PFSK-1 (cell line): ENCODE data around the gene DCC.

Experiments
- FOXP2 ChIP-seq: optimal IDR thresholded peaks from 2 replicates; pipeline ENCODE3; 2011; ENCODE audit warnings: borderline replicate concordance, control low read depth, inconsistent platforms; ENCODE audit not compliant: insufficient read depth; ENCODE audit errors: extremely low read length, extremely low read depth
- POLR2AphosphoS5 ChIP-seq: IDR thresholded peaks from 2 replicates; pipeline ENCODE4 v1.6.1; 2012; ENCODE audit warnings: low read depth, mild to moderate bottlenecking, control low read depth, low read length, moderate library complexity
- SIN3A ChIP-seq: IDR thresholded peaks from 2 replicates; pipeline ENCODE4 v1.6.1; 2012; ENCODE audit warnings: mild to moderate bottlenecking, low read length, moderate library complexity, borderline replicate concordance; ENCODE audit not compliant: insufficient read depth
- TAF1 ChIP-seq: IDR thresholded peaks from 2 replicates; pipeline ENCODE4 v1.6.1; 2012; ENCODE audit warnings: low read length, control low read depth, borderline replicate concordance; ENCODE audit not compliant: insufficient read depth
- TF ChIP-seq, protein P1 (sequence below), 2 experiments: IDR thresholded peaks; 2 replicates each; pipeline versions ENCODE4 v1.6.1 to v1.8.0; 2011 to 2012; ENCODE audit warnings: low read depth in 2 of 2, low read length in 2 of 2, control low read depth in 1 of 2, inconsistent platforms in 1 of 2, mild to moderate bottlenecking in 1 of 2, moderate library complexity in 1 of 2; ENCODE audit not compliant: insufficient read depth in 1 of 2

Gene DCC

DNA sequence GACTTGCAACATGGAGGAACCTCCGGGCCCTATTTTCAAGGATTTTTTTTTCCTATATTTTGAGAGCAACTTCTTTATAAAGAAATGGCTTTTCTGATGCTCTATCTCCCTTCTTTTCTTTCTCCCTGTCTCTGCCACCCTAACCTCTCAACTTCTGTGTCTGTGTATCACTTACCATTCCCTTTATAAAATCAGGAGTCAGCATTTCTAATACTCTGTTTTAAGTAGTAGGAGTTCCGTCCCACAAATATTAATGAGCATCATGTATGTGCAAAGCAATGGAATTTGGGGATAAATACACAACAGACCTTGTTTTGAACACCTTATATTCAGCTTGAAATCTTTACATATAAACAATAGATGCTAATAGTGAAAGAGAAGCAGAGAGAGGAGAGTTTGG is 268.0 kb downstream of the DCC start:
- TF ChIP-seq FOXP2 (no peak), TAF1 (no peak)

GRCh38 chr18:52610451-52611115 is 270.6 kb downstream of the DCC start:
- TF ChIP-seq FOXP2 (no peak), TAF1 (no peak), SIN3A (no peak), POLR2AphosphoS5 (no peak)
- TF ChIP-seq, protein P1, sequence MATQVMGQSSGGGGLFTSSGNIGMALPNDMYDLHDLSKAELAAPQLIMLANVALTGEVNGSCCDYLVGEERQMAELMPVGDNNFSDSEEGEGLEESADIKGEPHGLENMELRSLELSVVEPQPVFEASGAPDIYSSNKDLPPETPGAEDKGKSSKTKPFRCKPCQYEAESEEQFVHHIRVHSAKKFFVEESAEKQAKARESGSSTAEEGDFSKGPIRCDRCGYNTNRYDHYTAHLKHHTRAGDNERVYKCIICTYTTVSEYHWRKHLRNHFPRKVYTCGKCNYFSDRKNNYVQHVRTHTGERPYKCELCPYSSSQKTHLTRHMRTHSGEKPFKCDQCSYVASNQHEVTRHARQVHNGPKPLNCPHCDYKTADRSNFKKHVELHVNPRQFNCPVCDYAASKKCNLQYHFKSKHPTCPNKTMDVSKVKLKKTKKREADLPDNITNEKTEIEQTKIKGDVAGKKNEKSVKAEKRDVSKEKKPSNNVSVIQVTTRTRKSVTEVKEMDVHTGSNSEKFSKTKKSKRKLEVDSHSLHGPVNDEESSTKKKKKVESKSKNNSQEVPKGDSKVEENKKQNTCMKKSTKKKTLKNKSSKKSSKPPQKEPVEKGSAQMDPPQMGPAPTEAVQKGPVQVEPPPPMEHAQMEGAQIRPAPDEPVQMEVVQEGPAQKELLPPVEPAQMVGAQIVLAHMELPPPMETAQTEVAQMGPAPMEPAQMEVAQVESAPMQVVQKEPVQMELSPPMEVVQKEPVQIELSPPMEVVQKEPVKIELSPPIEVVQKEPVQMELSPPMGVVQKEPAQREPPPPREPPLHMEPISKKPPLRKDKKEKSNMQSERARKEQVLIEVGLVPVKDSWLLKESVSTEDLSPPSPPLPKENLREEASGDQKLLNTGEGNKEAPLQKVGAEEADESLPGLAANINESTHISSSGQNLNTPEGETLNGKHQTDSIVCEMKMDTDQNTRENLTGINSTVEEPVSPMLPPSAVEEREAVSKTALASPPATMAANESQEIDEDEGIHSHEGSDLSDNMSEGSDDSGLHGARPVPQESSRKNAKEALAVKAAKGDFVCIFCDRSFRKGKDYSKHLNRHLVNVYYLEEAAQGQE (IDR thresholded peaks at IDR 0.05; ENCODE audit: insufficient read depth in 1 of 2, low read depth in 2 of 2, low read length in 2 of 2), result no peak

GRCh38 chr18:52612406-52612805 is 272.4 kb downstream of the DCC start:
- TF ChIP-seq POLR2AphosphoS5 (no peak), SIN3A (no peak), FOXP2 (no peak), TAF1 (no peak)
- TF ChIP-seq, protein P1 (IDR thresholded peaks at IDR 0.05; ENCODE audit: insufficient read depth in 1 of 2, low read depth in 2 of 2, low read length in 2 of 2), result no peak

- no peak for TF ChIP-seq TAF1
- no peak for TF ChIP-seq FOXP2
- TF ChIP-seq POLR2AphosphoS5, result no peak
- no peak for TF ChIP-seq SIN3A
- TF ChIP-seq, protein P1 (IDR thresholded peaks at IDR 0.05; ENCODE audit: insufficient read depth in 1 of 2, low read depth in 2 of 2, low read length in 2 of 2), result no peak
Measured at GRCh38 chr18:52615321-52615720, 275.3 kb downstream of the DCC start.

- TF ChIP-seq SIN3A, result no peak
- no peak for TF ChIP-seq FOXP2
- TF ChIP-seq, protein P1 (IDR thresholded peaks at IDR 0.05; ENCODE audit: insufficient read depth in 1 of 2, low read depth in 2 of 2, low read length in 2 of 2), result no peak
- TF ChIP-seq POLR2AphosphoS5, result no peak
- no peak for TF ChIP-seq TAF1
Measured at GRCh38 chr18:52615943-52616342, 275.9 kb downstream of the DCC start.
